Skin of body (tissue), 2 donors: Measurements from ENCODE around the gene PLCH2. TPM values are rescaled to one million over a fixed set of nuclear protein-coding genes. Genes with fewer than 3 reads are reported as not detected.

Experiments
- DNase-seq: peaks from one replicate; lab custom pipeline; 2025; lab: John Stamatoyannopoulos, UW
- total RNA-seq: library from RNA; depleted of rRNA; stranded (reverse); fragments of >200 nt; gene quantifications from one replicate; pipeline ENCODE4 v1.2.3, GENCODE V29; 2014

Gene PLCH2
- total RNA-seq, 1 donor from 2014 or later: 15.3 TPM

GRCh38 chr1:2528966-2529783 is 53.1 kb downstream of the PLCH2 start:
- DNase-seq: no peak

- DNase-seq: no peak
Measured at GRCh38 chr1:2529784-2530512, 53.9 kb downstream of the PLCH2 start, which contains the start of gene HES5. HES5 (minus strand) TSS chr1:2530263; CDS start chr1:2530164, 99 bp downstream.

GRCh38 chr1:2530513-2531361 is 54.6 kb downstream of the PLCH2 start:
- DNase-seq: no peak

GRCh38 chr1:2532485-2533160 is 56.5 kb downstream of the PLCH2 start:
- no peak for DNase-seq

- peak; percentile 22 for DNase-seq
Measured at GRCh38 chr1:2533365-2533764, 57.3 kb downstream of the PLCH2 start.

DNA sequence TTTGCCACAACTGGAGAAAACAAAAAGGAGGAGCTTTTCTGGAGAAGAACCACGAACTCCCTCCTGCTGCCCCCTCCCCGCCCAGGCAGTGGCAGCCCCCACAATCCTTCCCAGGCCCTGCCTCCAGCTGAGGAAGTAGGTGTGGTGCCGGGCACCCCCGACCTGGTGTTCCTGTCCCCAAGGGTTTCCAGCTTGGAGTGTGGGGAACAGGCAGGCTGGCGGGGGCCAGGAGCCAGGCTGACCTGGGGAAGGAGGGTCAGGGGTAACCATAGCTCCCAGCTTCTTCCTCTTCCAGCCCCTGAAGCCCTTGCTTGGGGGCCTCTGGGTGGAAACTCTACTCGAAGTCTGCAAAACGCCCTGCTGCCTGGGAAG is 58.2 kb downstream of the PLCH2 start:
- no peak for DNase-seq

DNA sequence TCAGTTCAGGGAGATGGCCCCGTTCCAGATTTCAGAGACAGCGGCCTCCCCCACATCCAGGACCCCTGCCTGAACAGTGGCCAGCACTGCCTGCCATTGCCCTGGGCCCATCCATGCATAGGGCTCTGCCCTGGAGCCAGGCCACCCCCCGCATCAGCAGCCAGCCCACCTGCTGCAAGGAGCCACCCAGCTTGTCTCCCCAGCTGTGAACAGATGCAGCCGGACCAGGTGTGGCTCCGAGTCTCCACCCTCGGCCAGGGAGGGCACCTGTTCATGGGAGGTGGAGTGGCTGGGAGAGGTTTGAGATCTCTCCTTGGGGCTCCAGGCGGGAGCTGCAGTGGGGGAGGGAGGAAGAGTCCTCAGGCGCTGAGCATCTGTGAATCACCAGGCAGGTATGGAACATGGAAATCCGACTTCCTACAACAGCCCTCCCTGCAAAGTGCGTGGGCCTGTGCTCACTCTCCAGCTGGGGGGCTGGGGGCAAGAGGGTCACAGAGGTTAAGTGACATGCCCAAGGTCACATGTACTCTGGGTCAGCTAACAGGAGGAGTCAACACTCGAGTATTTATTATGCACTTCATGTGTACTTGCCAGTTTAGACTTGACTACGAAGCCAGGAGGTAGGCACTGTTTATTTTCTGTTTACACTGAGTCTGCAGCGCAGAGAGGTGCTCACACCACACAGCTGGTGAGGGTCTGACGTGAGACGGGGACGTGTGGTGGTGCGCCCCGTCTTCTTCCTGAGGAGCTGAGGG is 58.8 kb downstream of the PLCH2 start:
- no peak for DNase-seq

DNA sequence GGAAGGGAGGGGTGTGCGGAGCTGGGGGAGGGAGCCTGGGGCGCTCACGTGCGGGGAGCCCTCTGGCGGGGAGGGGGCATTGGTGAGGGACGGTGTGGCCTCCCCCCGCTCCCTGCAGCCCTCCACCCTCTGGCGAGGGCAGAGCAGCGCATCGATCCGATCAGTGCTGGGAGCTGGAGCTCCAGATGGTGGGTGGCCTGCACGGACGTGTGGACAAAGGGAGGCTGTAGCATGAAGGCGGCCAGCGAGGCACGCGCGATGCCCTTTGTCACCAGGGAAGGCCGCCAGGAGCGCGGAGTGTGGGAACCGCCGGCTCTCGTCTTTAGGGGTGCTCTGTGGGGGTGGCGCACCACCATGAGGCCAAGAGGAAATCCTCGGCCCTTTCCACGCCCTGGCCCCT is 59.4 kb downstream of the PLCH2 start:
- DNase-seq: no peak

GRCh38 chr1:2535981-2536380 is 59.9 kb downstream of the PLCH2 start:
- no peak for DNase-seq

DNA sequence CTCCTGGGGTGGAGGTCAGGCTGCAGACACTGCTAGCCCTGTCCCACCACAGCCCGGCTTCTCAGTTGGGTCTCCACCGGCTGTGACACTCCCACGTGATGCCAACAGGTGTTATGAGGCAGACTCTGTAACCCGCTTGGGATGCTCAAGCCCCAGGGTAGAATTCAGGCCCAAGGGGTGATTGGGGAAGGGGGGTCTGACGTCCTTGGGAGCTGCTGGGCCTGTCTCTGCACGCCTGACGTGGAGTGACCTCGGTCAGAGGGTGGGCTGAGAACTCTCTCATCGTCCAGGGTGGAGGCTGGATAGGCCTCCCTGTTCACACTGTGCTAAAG is 61.7 kb downstream of the PLCH2 start:
- DNase-seq: no peak

DNA sequence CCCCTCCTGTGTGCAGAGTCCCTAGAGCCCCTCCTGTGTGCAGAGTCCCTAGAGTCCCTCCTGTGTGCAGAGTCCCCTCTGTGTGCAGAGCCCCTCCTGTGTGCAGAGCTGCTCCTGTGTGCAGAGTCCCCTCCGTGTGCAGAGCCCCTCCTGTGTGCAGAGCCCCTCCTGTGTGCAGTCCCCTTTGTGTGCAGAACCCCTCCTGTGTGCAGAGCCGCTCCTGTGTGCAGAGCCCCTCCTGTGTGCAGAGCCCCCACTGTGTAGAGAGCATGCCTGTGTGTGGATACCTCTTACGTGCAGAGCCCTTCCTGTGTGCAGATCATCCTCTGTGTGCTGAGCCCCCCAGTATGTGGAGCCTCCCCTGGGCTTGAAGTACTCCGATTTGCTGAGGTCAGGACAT is 62.3 kb downstream of the PLCH2 start:
- DNase-seq: no peak

GRCh38 chr1:2538872-2539271 is 62.8 kb downstream of the PLCH2 start:
- no peak for DNase-seq

- DNase-seq: no peak
Measured at GRCh38 chr1:2539312-2539907, 63.3 kb downstream of the PLCH2 start.

GRCh38 chr1:2540816-2541492 is 64.9 kb downstream of the PLCH2 start:
- no peak for DNase-seq

- DNase-seq: no peak
Measured at GRCh38 chr1:2541619-2542245, 65.6 kb downstream of the PLCH2 start.

DNA sequence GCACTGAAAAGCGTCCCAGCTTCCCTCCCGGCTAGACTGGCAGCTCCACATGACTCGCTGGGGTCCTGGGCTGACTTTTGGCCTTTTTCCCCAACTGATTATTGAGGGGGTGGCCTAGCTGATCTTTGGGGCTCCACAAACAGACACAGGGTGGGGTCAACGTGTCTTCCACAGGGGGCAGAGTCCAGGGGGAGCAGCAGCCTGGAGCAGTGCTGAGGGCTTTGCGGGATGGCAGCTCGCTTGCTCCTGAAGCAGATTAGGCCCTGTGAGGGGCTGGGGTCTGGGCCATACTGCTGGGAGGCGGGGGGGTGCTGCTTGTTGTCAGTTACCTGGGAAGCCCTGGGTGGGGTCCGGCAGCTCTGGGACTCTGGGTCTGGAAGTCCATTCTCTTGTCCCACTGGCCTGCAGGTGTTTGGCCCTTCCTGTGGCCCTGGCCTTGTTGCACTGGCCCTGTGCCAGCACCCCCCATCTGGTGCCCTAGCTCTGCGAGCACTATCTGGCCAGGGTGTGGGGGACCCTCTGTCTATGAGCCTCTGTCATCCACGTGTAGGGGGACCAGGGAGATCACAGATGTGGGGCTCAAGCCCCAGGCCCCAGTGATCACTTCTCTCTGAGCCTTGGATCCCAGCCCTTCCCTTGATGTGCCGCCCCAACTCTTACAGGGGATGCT is 66.3 kb downstream of the PLCH2 start:
- DNase-seq: no peak

GRCh38 chr1:2543543-2544092 is 67.5 kb downstream of the PLCH2 start:
- DNase-seq: no peak
